AG10803 (cell line): ENCODE data around the gene FKBP1C.
"Not testable (repeated sequence)": the region's sequence is repeated elsewhere in the genome, so short reads cannot be mapped to it uniquely, and the experiment has no call there.

Experiments
- DNase-seq: peaks from one replicate; pipeline ENCODE4 v3.0.0; 2010; ENCODE audit warnings: low read depth
- H3K4me3 ChIP-seq: 2 replicates; pipeline ENCODE4 v1.5.1; 2011; ENCODE audit warnings: mild to moderate bottlenecking, low read length, control low read depth
- TF ChIP-seq, protein P1 (sequence below): conservative IDR thresholded peaks from 2 replicates; pipeline ENCODE4 v1.5.1; 2011; ENCODE audit warnings: mild to moderate bottlenecking, low read length, control low read depth, inconsistent platforms

The FKBP1C gene

DNA sequence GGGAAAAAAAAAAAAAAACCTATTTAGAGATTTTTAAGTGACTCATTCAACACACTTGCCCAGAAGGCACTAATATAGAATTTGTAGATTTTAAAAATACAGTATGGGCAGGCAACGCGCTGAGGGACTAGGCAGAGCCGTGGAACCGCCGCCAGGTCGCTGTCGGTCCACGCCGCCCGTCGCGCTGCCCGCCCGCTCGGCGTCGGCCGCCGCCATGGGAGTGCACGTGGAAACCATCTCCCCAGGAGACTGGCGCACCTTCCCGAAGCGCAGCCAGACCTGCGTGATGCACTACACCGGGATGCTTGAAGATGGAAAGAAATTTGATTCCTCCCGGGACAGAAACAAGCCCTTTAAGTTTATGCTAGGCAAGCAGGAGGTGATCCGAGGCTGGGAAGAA, at the start of gene FKBP1C:
Gene FKBP1C, plus strand, starts transcription at position 127 of the 400 bp plus-strand sequence.
- not testable (repeated sequence) for DNase-seq, H3K4me3 ChIP-seq

DNA sequence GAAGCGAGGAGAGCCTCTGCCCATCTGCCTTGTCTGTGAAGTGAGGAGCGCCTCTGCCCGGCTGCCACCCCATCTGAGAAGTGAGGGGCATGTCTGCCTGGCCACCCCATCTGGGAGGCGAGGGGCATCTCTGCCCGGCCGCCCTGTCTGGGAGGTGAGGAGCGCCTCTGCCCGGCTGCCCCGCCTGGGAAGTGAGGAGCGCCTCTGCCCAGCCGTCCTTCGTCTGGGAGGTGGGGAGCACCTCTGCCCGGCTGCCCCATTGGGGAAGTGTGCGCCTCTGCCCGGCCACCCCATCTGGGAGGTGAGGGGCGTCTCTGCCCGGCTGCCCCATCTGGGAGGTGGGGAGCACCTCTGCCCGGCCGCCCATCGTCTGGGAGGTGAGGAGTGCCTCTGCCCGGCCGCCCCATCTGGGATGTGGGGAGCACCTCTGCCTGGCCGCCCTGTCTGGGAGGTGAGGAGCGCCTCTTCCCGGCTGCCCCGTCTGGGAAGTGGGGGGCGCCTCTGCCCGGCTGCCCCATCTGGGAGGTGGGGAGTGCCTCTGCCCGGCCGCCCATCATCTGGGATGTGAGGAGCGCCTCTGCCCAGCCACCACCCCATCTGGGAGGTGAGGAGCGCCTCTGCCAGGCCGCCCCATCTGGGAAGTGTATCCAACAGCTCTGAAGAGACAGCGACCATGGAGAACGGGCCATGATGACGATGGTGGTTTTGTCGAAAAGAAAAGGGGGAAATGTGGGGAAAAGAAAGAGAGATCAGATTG, 47.0 kb upstream of the FKBP1C start:
- not testable (repeated sequence) for DNase-seq, H3K4me3 ChIP-seq

DNA sequence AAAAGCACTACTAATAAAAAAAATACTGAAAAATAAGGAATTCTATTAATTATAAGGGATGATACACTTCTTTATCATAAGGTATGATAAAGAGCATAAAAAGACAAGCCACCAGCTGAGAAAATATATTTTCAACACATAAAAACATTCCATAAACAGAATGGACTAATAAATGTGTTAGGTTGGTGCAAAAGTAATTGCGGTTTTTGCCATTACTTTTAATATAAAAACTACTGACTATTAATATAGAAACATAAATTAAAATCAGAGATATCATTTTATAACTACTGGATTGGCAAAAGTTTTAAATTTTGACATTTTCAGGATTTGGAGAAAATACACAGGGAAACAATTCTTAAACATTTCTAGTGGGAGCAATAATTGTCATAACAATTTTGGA, 37.1 kb upstream of the FKBP1C start:
- no peak overlapping the region for H3K4me3 ChIP-seq
- no peak for DNase-seq
- TF ChIP-seq, protein P1, sequence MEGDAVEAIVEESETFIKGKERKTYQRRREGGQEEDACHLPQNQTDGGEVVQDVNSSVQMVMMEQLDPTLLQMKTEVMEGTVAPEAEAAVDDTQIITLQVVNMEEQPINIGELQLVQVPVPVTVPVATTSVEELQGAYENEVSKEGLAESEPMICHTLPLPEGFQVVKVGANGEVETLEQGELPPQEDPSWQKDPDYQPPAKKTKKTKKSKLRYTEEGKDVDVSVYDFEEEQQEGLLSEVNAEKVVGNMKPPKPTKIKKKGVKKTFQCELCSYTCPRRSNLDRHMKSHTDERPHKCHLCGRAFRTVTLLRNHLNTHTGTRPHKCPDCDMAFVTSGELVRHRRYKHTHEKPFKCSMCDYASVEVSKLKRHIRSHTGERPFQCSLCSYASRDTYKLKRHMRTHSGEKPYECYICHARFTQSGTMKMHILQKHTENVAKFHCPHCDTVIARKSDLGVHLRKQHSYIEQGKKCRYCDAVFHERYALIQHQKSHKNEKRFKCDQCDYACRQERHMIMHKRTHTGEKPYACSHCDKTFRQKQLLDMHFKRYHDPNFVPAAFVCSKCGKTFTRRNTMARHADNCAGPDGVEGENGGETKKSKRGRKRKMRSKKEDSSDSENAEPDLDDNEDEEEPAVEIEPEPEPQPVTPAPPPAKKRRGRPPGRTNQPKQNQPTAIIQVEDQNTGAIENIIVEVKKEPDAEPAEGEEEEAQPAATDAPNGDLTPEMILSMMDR: no peak

DNA sequence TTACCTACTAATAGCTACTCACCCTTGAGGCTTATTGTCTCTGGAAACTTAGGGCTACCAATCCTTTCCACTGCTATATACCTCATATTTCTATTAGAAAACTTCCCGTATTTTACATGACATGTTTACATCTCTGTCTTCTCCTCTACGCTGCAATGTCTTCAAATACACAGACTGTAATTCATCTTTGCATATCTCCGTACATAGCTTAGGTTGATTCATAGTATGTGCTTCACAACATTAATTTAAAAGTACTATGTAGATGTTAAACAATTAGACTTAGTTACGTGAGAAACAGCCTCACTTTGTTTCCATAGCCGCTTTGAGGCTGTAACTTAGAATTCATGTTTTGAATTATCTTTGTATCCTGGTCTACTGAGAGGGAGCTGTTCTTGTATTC, 35.1 kb upstream of the FKBP1C start:
- DNase-seq: no peak
- TF ChIP-seq, protein P1: no peak
- no peak overlapping the region for H3K4me3 ChIP-seq

DNA sequence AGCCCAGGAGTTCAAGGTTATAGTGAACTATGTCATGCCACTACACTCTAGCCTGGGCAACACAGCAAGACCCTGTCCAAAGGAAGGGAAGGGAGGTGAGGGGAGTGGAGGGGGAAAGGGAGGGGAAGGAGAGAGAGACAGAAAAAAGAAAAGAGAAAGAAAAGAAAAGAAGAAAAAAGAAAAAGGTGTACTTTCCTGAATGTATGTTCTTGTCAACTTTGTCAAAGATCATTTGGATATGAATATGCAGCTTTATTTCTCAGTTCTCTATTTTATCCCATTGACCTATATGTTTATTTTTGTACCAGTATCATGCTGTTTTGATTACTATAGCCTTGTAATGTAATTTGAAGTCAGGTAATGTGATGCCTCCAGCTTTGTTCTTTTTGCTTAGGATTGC, 30.9 kb upstream of the FKBP1C start:
- no peak overlapping the region for H3K4me3 ChIP-seq
- TF ChIP-seq, protein P1: no peak
- DNase-seq: no peak

DNA sequence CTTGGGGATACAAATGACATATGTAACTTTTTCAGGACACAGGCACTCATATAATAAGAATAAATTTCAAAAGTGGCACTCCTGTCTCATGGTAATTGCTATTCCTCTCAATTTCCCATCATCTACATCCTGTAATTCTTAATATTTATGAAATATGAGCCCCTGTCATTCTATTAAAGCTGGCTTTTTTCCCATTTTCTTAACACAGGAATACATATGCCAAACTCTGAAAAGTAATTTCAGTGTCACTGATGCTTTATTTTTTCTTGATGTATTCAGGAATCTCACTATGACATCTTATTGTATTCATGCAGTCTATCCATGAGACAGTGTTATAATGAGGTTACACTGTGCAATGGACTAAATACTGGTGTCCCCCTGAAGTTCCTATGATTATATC, 24.3 kb upstream of the FKBP1C start:
- H3K4me3 ChIP-seq: no peak overlapping the region
- TF ChIP-seq, protein P1: no peak
- DNase-seq: no peak

DNA sequence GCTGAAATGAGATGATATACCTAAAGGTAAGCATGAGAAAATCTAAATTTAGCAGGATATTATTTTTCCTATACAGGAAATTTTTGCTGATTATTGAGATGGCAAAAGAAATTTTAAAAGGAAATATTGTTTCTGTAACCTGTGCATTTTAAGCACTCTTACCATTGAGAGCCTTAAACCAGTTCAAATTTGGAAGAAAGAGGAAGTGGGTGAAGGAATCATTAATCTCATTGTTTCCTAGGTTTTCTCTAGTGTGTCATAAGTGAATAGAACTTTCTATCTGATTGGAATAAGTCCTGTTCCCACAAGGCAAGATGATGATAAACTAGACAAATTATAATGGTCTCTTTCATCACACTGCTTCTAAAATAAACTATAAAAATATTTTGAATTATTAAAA, 22.4 kb upstream of the FKBP1C start:
- no peak for DNase-seq
- no peak overlapping the region for H3K4me3 ChIP-seq
- TF ChIP-seq, protein P1: no peak

DNA sequence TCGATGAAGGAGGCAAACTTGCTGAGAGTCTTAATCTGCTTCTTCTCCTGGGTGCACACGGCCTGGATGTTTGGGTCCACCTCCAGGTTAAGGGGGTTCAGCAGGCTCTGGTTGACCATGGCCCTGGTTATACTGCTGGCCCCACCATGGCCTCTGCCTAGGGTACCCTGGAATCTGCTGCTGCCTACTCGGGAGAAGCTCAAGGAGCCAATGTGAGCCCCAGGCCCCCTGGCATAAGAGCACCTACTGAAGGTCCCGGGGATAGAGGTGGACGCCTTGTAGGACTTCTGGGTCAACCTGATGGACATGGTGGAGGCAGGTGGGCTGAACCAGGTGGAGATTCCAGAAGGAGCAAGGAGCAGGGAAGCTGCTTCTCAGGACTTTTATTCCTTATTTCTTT, 17.9 kb upstream of the FKBP1C start:
- no peak for DNase-seq
- H3K4me3 ChIP-seq: no peak overlapping the region
- TF ChIP-seq, protein P1: no peak
